Brain microvascular endothelial cell (primary cell): Measurements from ENCODE around the gene THSD4.
A peak's percentile ranks its signal among the peaks of the same experiment; 100 is the strongest.

Experiments
- DNase-seq: peaks from one replicate; pipeline ENCODE4 v3.0.0-alpha.2; 2020
- H3K27ac ChIP-seq: fragments of 250-450 bp; sonication (Bioruptor Pico); 2 replicates; pipeline ENCODE4 v1.5.1; 2020; ENCODE audit warnings: mild to moderate bottlenecking, moderate library complexity
- H3K27me3 ChIP-seq: fragments of 250-450 bp; sonication (Bioruptor Pico); replicated peaks from 2 replicates; pipeline ENCODE4 v1.5.1; 2020; ENCODE audit warnings: mild to moderate bottlenecking
- H3K36me3 ChIP-seq: fragments of 250-450 bp; sonication (Bioruptor Pico); replicated peaks from 2 replicates; pipeline ENCODE4 v1.5.1; 2020; ENCODE audit warnings: mild to moderate bottlenecking
- H3K4me3 ChIP-seq: 2 replicates; pipeline ENCODE4 v1.5.1; 2011; ENCODE audit warnings: low read depth, mild to moderate bottlenecking, control low read depth, low read length, moderate library complexity
- in situ Hi-C: cut with HindIII; loops from 2 replicates; pipeline ENCODE4 v1.10.0; 2017; ENCODE audit warnings: low sequenced_read_pairs, low pct_ligation_motif_present
- TF ChIP-seq, protein P1 (sequence below): IDR thresholded peaks from 2 replicates; pipeline ENCODE4 v1.5.1; 2011; ENCODE audit warnings: low read depth, mild to moderate bottlenecking, moderate library complexity, low read length, control low read depth, inconsistent platforms; ENCODE audit errors: missing control alignments

The THSD4 gene

GRCh38 chr15:71083349-71083748 is 31.9 kb upstream of the THSD4 start:
- peak overlapping the region; percentile 97 for H3K27ac ChIP-seq
- in situ Hi-C loops, result no loop called here
- TF ChIP-seq, protein P1, sequence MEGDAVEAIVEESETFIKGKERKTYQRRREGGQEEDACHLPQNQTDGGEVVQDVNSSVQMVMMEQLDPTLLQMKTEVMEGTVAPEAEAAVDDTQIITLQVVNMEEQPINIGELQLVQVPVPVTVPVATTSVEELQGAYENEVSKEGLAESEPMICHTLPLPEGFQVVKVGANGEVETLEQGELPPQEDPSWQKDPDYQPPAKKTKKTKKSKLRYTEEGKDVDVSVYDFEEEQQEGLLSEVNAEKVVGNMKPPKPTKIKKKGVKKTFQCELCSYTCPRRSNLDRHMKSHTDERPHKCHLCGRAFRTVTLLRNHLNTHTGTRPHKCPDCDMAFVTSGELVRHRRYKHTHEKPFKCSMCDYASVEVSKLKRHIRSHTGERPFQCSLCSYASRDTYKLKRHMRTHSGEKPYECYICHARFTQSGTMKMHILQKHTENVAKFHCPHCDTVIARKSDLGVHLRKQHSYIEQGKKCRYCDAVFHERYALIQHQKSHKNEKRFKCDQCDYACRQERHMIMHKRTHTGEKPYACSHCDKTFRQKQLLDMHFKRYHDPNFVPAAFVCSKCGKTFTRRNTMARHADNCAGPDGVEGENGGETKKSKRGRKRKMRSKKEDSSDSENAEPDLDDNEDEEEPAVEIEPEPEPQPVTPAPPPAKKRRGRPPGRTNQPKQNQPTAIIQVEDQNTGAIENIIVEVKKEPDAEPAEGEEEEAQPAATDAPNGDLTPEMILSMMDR, result no peak
- no peaks in the 10 kb centered on the region for H3K36me3 ChIP-seq
- peak; percentile 91 for DNase-seq
- no peaks in the 10 kb centered on the region for H3K27me3 ChIP-seq
- H3K4me3 ChIP-seq, result no peak overlapping the region

GRCh38 chr15:71084264-71084663 is 31.0 kb upstream of the THSD4 start:
- Histone ChIP-seq H3K27me3 (no peaks in the 10 kb centered on the region), H3K36me3 (no peaks in the 10 kb centered on the region), H3K27ac (no peak overlapping the region), H3K4me3 (no peak overlapping the region)
- TF ChIP-seq, protein P1, result no peak
- no peak for DNase-seq
- in situ Hi-C loops, result no loop called here

DNA sequence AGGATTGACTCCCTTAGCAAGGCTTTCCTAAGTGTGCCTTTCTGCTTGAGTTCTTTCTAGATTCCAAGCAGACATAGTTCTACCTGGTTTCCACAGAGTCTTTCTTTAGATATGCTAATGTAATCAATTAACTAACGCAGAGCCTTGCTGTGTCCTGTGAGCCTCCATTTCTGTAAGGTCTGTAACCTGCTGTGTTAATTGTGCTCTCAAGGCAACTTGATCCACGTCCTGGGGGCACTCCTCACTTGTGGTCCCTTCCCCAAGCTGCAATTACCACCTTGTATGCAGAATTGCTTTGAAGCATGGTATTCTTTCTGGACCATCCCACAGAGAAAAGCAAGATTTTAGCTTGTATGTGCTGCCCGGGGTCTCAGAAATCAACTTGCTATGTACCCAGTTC is 29.5 kb upstream of the THSD4 start:
- Histone ChIP-seq H3K36me3 (no peaks in the 10 kb centered on the region), H3K27me3 (no peaks in the 10 kb centered on the region), H3K27ac (no peak overlapping the region), H3K4me3 (no peak overlapping the region)
- no peak for DNase-seq
- in situ Hi-C loops, result no loop called here
- TF ChIP-seq, protein P1, result no peak

DNA sequence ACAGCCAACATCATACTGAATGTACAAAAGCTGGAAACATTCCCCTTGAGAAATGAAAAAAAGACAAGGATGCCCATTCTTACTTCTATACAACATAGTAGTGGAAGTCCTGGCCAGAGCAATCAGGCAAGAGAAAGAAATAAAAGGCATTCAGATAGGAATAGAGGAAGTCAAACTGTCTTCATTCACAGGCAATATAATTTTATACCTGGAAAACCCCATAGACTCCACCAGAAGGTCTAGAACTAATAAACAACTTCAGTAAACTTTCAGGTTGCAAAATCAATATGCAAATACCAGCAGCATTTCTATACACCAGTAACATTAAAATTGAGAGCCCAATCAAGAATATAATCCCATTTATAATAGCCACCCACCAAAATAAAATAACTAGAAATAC is 27.1 kb upstream of the THSD4 start:
- in situ Hi-C loops, result no loop called here
- H3K4me3 ChIP-seq, result no peak overlapping the region
- DNase-seq, result no peak
- no peaks in the 10 kb centered on the region for H3K36me3 ChIP-seq
- TF ChIP-seq, protein P1, result no peak
- no peak overlapping the region for H3K27ac ChIP-seq
- no peaks in the 10 kb centered on the region for H3K27me3 ChIP-seq

- no peak overlapping the region for H3K27ac ChIP-seq
- H3K27me3 ChIP-seq, result no peaks in the 10 kb centered on the region
- no peak overlapping the region for H3K4me3 ChIP-seq
- TF ChIP-seq, protein P1, result no peak
- in situ Hi-C loops, result no loop called here
- no peaks in the 10 kb centered on the region for H3K36me3 ChIP-seq
- no peak for DNase-seq
Observed at GRCh38 chr15:71088683-71089082, 26.6 kb upstream of the THSD4 start.

DNA sequence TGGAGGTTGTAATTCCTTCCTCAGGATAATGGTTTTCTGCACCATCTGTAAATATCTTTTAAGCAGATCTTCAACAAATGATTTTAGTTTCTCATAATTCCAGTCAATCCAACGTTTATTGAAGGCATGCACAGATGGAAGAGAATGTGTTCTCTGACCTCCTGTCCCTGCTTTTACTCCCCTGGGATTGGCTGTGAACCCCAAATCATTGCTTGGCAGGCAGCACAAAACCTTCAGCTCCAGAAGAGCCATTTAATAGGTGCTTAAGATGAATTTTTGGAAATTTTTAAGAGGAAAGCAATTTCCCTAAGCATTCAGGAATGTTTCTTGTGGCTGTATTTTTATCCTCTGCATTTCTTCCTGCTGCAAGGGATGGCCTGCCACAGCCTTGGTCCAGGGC is 25.5 kb upstream of the THSD4 start:
- Histone ChIP-seq H3K36me3 (no peaks in the 10 kb centered on the region), H3K4me3 (no peak overlapping the region), H3K27ac (no peak overlapping the region), H3K27me3 (no peaks in the 10 kb centered on the region)
- TF ChIP-seq, protein P1, result no peak
- in situ Hi-C loops, result no loop called here
- no peak for DNase-seq
